Testis (tissue), 3 donors: ENCODE results near the gene VPS18. TPM values are rescaled to one million over a fixed set of nuclear protein-coding genes. Genes with fewer than 3 reads are reported as not detected.

ENCODE experiments used
- DNase-seq: peaks from one replicate; pipeline ENCODE4 v3.0.0-alpha.2; 2019
- H3K27ac ChIP-seq, 2 donors: fragments of 200-600 bp; sonication (generic); one replicate each; pipeline ENCODE4 v1.5.1; 2019
- H3K27me3 ChIP-seq: fragments of 200-600 bp; sonication (generic); one replicate; pipeline ENCODE4 v1.5.1; 2019
- H3K36me3 ChIP-seq: fragments of 200-600 bp; sonication (generic); one replicate; pipeline ENCODE4 v1.5.1; 2017; ENCODE audit warnings: low read depth; ENCODE audit errors: missing control alignments
- H3K4me1 ChIP-seq: fragments of 200-600 bp; sonication (generic); one replicate; pipeline ENCODE4 v1.5.1; 2019
- H3K4me3 ChIP-seq, 2 donors: fragments of 200-600 bp; sonication (generic); one replicate each; pipeline ENCODE4 v1.5.1; 2017 to 2019
- H3K9me3 ChIP-seq: fragments of 200-600 bp; sonication (generic); one replicate; pipeline ENCODE4 v1.5.1; 2017
- CTCF ChIP-seq, 3 experiments: fragments of 450-650 bp in 2 of 3; fragments of 200-600 bp in 1 of 3; sonication (generic) in 1 of 3; IDR thresholded peaks; one replicate each; pipeline ENCODE4 v1.5.1; 2016 to 2019; ENCODE audit warnings: antibody characterized with exemption in 3 of 3, mild to moderate bottlenecking in 2 of 3, moderate library complexity in 1 of 3
- POLR2A ChIP-seq: fragments of 450-650 bp; IDR thresholded peaks from one replicate; pipeline ENCODE4 v1.6.1; 2017; ENCODE audit warnings: antibody characterized with exemption, mild to moderate bottlenecking, moderate library complexity
- WGBS, 2 donors: methylation state at CpG; one replicate each; pipeline ENCODE4 v1.1.5; 2018; 5-methylcytosine and 5-hydroxymethylcytosine counted together
- intact Hi-C: fragments of 100-400 bp; cut with DNase I; formaldehyde crosslinking; loops from one replicate; pipeline ENCODE4 v1.15.1; 2023; ENCODE audit warnings: low total_unique reads
- polyA plus RNA-seq: library from polyadenylated mRNA; stranded (reverse); fragments of 350-450 nt; fragmentation: Illumina TruSeq; extraction: RNeasy Lipid Tissue Mini Kit (QIAGEN cat#74804); gene quantifications from one replicate; pipeline ENCODE4 v1.2.3, GENCODE V29; 2014; ENCODE audit warnings: low read depth, low replicate concordance; ENCODE audit not compliant: insufficient read depth
- total RNA-seq, 2 donors: library from RNA; depleted of rRNA; stranded (reverse); fragments of >200 nt; gene quantifications; one replicate each; pipeline ENCODE4 v1.2.3, GENCODE V29; 2016

The VPS18 gene
- total and polyA plus RNA-seq, 3 donors from 2014 or later: 16.3 to 33.4 (median 25.5) TPM

GRCh38 chr15:40944510-40945296, 50.5 kb downstream of the VPS18 start:
- Histone ChIP-seq H3K27me3 (no peaks in the 10 kb centered on the region), H3K4me3 (no peak overlapping the region), H3K36me3 (no peaks in the 10 kb centered on the region), H3K27ac (no peak overlapping the region), H3K9me3 (no peaks in the 10 kb centered on the region), H3K4me1 (peaks cover 10% of the 10 kb centered on the region)
- no peak for TF ChIP-seq CTCF (IDR thresholded peaks at IDR 0.05)
- no peak for TF ChIP-seq POLR2A
- intact Hi-C loops: loop anchor here (10.0 kb wide), 1 partner anchor 80 kb away; no protein-coding TSS in a partner anchor
- 94 to 100% methylated on average over 6 to 11 of the region's 11 CpGs for WGBS, 2 donors
- DNase-seq: no peak

DNA sequence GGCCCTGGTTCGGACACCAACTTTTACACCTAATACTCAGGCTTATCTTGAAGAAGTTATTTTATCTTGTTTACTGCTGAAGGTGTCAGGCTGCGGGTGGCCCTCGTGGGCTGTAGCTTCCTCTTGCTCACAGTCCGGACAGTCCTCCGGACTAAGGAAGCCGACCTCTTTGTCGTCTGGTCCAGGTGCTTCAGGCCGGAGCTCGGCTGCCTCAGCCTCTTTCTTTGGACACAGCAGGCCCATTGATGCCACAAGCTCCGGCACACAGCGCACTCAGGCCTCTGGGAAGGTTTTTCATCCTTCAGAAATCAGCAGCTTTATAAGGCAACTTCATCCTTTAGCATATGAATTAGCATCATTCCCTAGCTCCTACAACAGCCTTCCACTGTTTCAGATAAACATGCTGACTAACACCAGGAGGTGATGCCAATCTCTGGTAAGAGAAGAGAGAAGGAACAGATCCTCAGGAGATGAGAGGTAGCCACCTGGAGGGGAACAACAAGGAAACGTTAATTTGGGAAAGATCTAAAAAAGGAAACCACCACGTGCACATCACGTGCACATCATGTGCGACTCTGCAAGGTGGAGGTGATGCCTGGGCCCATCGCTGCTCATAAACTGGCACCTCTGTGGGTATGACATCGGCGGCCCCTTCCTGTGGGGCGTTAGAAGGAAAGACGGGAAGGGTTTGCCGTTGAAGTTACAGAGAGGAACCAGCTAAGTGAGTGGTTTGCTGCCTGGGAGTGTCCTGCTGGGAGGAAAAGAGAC, 54.6 kb downstream of the VPS18 start:
- Histone ChIP-seq H3K4me1 (peaks cover 6% of the 10 kb centered on the region), H3K4me3 (no peak overlapping the region), H3K27me3 (no peaks in the 10 kb centered on the region), H3K36me3 (no peaks in the 10 kb centered on the region), H3K27ac (no peak overlapping the region), H3K9me3 (no peaks in the 10 kb centered on the region)
- WGBS, 2 donors: 84 to 85% methylated on average over 20 to 21 of the region's 21 CpGs
- DNase-seq: no peak
- TF ChIP-seq POLR2A (no peak), CTCF (IDR thresholded peaks at IDR 0.05) (no peak)
- intact Hi-C loops: loop anchor here (10.0 kb wide), 1 partner anchor 76 kb away; no protein-coding TSS in a partner anchor

- intact Hi-C loops: loop anchor here (10.0 kb wide), 1 partner anchor 75 kb away; no protein-coding TSS in a partner anchor
- TF ChIP-seq POLR2A (no peak), CTCF (IDR thresholded peaks at IDR 0.05) (no peak)
- 64 to 66% methylated on average over 7 of the region's 7 CpGs for WGBS, 2 donors
- Histone ChIP-seq H3K36me3 (no peaks in the 10 kb centered on the region), H3K27me3 (no peaks in the 10 kb centered on the region), H3K4me3 (no peak overlapping the region), H3K27ac (no peak overlapping the region), H3K9me3 (no peaks in the 10 kb centered on the region), H3K4me1 (peaks cover 8% of the 10 kb centered on the region)
- DNase-seq: no peak
Measured at GRCh38 chr15:40949756-40950207, 55.5 kb downstream of the VPS18 start.

DNA sequence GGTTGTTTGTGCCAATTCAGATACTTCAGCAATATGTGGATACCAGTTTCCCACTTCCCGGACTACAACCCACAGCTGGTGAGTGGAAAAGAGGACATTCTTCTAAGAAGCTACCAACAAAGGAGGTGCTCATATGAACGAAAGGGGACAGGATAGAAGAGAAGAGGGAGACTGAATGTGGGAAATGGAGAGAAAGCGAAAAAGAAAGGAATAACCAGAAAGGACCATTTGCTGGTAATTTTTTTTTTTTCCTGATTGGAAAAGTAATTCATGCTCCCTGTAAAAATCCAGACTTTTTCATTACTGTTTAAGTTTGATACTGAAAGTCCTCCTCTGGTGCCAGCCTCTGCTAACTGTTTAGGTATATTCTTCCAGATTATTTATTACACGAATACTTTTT, 57.5 kb downstream of the VPS18 start:
- Histone ChIP-seq H3K9me3 (no peaks in the 10 kb centered on the region), H3K4me1 (peaks cover 8% of the 10 kb centered on the region), H3K27me3 (no peaks in the 10 kb centered on the region), H3K27ac (no peak overlapping the region), H3K36me3 (no peaks in the 10 kb centered on the region), H3K4me3 (no peak overlapping the region)
- intact Hi-C loops: no loop called here
- 82 to 85% methylated on average over 4 of the region's 4 CpGs for WGBS, 2 donors
- DNase-seq: no peak
- TF ChIP-seq CTCF (IDR thresholded peaks at IDR 0.05) (no peak), POLR2A (no peak)
